ENCODE measurements around the gene ARHGEF6.

Gene ARHGEF6

GRCh38 chrX:136643243-136643642, 137.5 kb downstream of the ARHGEF6 start:
- no peak for DNase-seq

DNA sequence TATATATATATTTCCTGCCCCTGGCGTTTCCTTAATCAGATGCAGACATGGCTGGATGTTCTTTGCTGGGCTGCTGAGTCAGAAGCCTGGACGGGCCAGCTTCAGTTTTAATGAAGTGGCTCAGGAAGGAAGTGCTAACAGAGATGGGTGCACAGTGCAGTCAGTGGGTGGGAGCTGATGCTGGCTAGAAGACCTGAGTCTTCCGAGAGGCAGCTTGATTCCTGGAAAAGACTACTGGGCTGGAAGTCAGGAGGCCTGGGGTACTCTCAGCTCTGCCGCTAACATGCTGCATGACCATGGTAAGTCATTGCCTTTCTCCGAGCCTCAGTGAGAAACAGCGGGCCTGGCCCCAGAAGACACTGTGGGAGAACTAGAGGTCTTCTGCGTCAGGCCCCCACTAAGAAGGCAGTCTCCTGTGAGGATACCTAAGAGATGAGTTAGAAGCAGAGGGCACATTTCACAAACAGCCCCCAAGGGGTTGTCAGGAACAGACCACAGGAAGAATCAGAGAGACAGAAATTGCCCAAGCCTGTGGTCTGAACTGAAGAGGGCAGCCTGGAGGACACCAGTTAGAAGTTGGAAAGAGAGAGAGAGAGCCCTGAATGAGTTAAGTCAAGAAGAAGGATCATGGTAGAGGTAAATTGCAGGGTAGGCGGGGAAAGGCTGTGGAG, 141.1 kb downstream of the ARHGEF6 start:
- DNase-seq: no peak

DNA sequence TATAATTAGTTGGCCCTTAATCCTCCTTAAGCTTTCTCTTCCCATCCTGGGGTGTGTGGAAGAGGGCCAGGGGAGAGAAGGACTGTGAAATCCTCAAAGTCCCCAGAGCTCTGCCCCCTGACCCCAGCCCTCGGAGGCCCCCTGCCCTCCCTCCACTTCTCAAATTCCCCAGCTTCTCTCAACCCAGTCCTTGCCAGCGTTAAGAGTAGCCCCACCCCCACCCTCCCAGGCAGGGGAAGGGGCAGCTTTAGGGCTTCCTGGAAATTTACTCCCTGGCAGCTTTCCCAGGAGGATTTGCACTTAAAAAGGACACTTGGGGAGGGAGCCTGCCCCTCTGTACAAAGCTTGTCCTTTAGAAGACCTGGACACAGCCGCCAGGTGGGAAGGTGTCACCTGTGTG, 144.6 kb downstream of the ARHGEF6 start:
- DNase-seq: no peak

DNA sequence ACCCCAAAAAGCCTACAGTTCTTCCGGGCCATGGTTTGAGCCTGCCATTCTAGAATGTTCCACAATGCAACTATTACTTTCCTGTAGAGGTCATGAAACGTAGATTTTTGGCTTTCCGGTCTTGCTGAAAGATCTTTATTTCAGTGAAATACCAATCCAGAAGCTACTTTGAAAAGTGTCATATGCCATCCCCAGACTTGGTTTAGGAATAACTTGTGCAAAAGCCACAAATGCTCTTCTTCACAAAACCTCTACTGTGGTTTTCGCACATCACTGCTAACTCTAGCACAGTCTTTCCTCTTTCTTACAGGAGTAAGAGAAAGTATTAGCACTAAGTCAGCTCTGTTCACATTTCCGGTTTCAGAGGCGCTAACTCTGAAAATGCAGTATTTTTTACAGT, 145.5 kb downstream of the ARHGEF6 start:
- peak in 4 of 6 experiments; percentile 5 to 58 (median 48) for DNase-seq

- DNase-seq: peak in 4 of 6 experiments; percentile 1 to 68 (median 56)
Measured at GRCh38 chrX:136630881-136631280, 149.9 kb downstream of the ARHGEF6 start.

GRCh38 chrX:136629084-136629750, 151.5 kb downstream of the ARHGEF6 start:
- peak in 2 of 6 experiments; percentile 14 to 33 for DNase-seq

DNA sequence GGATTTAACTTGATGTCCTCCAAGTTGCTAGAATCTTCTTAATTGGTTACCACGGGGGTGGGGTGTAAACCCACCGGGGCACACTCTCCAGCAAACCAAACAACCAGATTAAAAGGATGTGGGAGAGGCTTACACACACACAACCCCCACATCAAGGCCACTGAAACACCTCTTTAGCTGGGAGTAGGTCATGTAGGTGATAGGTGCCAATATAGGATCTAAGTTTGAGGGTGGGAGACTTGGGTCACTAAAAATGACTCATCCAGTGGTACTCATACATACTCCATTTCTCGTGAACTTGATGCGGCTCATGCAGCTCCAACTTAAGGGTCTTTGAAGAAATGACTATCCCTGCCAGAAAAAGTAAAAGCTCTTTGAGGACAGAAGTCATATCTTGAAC, 153.3 kb downstream of the ARHGEF6 start:
- peak in 1 of 6 experiments; percentile 25 for DNase-seq

DNA sequence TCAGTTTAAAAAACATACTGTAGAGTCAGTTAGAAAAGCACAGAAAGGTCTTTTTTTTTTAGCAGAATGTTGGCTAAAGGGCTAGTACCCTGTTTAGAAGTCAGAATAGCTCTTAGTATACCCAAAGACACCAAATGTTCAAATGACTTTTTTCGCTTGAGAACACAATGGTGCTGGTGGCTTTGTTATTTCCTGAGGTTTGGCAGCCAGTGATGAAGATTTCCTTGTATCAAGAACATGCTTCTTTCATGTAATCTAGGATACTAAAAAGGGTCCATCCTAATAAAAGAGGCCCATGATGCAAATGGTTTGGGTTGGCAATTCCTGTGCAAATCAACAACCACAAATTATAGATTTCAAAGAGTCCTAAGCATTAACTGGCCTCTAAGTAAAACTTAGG, 153.8 kb downstream of the ARHGEF6 start:
- DNase-seq: no peak

GRCh38 chrX:136626237-136626636, 154.5 kb downstream of the ARHGEF6 start:
- DNase-seq: no peak

GRCh38 chrX:136625246-136625645, 155.5 kb downstream of the ARHGEF6 start:
- DNase-seq: no peak

DNA sequence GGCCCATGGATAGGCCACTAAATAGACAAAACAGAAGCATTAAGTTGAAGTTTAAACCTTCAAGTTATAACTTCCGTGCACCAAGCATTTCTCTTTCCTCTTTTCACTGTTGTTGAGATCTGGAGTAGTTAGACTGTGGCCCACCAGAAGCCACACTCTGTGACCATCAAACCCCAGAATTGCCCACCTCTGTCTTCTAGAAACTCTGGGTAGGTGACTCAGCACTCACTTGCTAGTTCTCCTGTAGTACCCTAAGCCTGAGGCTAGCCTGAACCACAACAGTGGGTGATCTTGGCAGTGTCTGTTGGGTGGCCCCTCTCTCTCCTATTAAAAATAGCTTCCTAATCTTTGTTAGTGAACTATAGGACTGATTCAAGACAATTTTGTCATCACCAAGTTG, 157.3 kb downstream of the ARHGEF6 start:
- DNase-seq: no peak

- DNase-seq: no peak
Measured at GRCh38 chrX:136622568-136622967, 158.2 kb downstream of the ARHGEF6 start.

DNA sequence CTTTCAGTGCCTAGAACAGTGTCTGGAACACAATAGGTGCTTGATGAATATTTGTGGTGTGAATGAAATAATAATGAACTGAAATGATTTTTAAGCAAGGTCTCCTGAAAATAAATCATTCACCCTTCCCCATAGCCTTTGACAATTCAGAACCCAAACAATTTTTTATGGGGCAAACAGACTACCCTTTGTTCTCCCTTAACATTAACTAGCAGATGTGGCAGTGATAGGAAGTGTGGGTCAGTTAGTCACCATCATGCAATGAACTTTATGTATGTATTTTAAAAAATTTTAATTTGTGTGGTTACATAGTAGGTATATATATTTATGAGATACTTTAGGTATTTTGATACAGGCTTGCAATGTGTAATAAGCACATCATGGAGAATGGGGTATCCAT, 160.0 kb downstream of the ARHGEF6 start:
- DNase-seq: no peak

- DNase-seq: peak in 2 of 6 experiments; percentile 15 to 24
Measured at GRCh38 chrX:136619899-136620505, 160.7 kb downstream of the ARHGEF6 start.

DNA sequence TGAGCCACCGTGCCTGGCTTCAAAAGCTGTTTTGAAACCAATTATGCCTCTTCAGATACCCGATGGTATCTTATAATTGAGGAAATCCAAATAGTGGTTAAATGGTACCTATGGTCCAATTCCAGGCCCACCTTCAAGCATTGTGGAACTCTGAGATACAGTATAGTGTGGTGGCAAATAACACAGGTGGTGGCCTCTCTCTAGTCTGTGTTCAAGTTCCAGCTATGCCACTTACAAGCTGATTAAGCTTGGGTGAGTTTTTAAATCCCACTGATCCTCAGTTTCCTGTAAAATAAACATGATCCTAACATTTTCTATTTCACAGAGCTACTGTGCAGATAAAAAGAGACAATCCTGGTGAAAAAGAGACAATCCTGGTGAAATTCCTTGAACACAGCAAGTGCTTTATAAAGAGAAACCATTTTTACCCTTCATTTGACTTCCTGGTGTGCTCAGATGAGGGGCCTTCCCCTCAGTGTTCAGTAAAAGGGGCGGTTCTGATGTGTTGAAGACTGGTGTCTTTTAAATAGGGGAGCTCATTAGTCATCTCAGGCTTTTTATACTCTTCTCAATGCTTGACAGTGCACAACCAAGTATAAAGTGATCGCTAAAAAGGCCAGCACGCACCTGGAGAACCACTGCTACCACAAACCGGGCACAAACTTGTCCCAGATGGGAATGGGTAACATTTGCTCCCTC, 163.6 kb downstream of the ARHGEF6 start:
- DNase-seq: peak in 2 of 6 experiments; percentile 25 to 46
